Esophagus muscularis mucosa (tissue), 3 donors: Measurements from ENCODE around the gene OSGEP.

Experiments
- POLR2A ChIP-seq: fragments of 450-650 bp; IDR thresholded peaks from one replicate; pipeline ENCODE4 v1.6.1; 2017; ENCODE audit warnings: antibody characterized with exemption, moderate library complexity, mild to moderate bottlenecking, low read depth
- TF ChIP-seq, protein P1 (sequence below), 3 experiments: fragments of 200-600 bp in 2 of 3; fragments of 450-650 bp in 1 of 3; sonication (generic) in 2 of 3; IDR thresholded peaks; one replicate each; pipeline ENCODE4 v1.5.1; 2017 to 2019; ENCODE audit warnings: antibody characterized with exemption in 3 of 3, mild to moderate bottlenecking in 2 of 3, moderate library complexity in 1 of 3

DNA sequence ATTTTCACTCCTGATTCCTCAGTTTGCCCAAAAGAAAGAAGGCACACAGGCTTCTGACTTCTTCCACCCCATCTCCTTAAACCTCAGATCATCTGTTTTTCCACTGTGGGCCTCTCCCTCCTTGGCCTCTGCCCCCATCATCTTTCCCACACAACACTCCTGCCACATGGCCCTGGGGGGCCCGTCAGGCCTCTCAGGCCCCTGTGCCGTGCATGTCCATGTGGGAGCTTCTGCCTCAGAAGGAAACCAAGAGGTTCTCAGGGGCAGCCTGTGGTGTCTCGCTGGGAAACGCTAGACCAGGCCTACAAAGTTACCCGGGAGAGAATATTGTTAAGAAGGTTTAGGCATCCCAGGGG, 26.6 kb downstream of the OSGEP start:
- TF ChIP-seq POLR2A = no peak
- TF ChIP-seq, protein P1, sequence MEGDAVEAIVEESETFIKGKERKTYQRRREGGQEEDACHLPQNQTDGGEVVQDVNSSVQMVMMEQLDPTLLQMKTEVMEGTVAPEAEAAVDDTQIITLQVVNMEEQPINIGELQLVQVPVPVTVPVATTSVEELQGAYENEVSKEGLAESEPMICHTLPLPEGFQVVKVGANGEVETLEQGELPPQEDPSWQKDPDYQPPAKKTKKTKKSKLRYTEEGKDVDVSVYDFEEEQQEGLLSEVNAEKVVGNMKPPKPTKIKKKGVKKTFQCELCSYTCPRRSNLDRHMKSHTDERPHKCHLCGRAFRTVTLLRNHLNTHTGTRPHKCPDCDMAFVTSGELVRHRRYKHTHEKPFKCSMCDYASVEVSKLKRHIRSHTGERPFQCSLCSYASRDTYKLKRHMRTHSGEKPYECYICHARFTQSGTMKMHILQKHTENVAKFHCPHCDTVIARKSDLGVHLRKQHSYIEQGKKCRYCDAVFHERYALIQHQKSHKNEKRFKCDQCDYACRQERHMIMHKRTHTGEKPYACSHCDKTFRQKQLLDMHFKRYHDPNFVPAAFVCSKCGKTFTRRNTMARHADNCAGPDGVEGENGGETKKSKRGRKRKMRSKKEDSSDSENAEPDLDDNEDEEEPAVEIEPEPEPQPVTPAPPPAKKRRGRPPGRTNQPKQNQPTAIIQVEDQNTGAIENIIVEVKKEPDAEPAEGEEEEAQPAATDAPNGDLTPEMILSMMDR (IDR thresholded peaks at IDR 0.05) = no peak
